DMS153 treated with DMSO at 0.1 percent for 48 hours (cell line): ENCODE measurements around the gene SLC9A3.
"Not testable (repeated sequence)": the region's sequence is repeated elsewhere in the genome, so short reads cannot be mapped to it uniquely, and the experiment has no call there.

Experiments used
- DNase-seq: peaks from one replicate; lab custom pipeline; 2025; ENCODE audit not compliant: unreplicated experiment; lab: John Stamatoyannopoulos, UW

Gene SLC9A3

GRCh38 chr5:511476-511875 is 12.8 kb downstream of the SLC9A3 start:
- DNase-seq: no peak

- no peak for DNase-seq
These were observed 13.7 kb downstream of the SLC9A3 start for GRCh38 chr5:510521-510920.

DNA sequence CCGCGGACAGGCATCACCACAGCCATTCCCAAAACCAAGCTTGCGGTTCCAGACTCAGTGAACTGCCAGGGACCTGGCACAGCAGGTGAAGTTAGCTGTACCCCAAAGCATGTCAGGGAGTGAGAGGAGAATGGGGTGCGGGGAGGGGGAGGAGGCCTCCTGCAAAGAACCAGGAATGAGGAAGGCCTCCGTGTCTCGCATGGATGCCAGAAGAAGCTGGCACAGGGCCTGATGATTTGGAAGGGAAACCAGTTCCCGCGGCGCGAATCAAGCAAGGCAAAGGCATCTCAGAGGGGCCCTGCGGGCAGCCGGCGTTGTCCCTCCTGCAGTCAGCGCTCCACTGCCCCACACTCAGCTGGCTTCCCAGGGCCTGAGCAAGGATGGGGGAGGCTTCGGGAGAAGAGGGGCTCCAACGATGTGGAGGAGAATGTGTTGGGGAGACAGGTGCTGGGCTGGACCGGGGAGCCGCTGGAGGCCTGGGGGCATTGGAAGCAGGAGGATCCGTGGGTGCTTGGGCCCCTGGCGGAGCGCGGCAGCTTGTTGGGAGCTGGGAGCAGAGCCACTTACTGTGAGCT is 14.6 kb downstream of the SLC9A3 start:
- DNase-seq: no peak

DNA sequence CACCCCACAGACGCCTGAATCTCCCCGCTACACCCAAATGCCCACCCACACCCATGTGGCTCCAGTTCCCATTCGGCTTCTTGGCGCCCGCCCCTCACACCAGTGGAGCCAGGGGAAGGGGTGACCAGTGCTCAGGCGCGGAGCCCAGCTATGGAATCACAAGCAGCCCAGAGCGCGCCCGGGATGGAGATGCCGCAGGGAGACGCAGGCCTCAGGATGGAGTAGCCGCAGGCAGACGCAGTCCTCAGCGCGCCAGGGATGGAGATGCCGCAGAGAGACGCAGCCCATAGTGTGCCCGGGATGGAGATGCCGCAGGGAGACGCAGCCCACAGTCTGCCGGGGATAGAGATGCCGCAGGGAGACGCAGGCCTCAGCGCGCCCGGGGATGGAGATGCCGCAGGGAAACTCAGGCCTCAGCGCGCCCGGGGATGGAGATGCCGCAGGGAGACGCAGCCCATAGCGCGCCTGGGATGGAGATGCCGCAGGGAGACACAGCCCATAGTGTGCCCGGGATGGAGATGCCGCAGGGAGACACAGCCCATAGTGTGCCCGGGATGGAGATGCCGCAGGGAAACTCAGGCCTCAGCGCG is 16.2 kb downstream of the SLC9A3 start:
- not testable (repeated sequence) for DNase-seq

GRCh38 chr5:505951-506525 is 18.2 kb downstream of the SLC9A3 start:
- peak; percentile 71 for DNase-seq

- no peak for DNase-seq
These were observed 19.7 kb downstream of the SLC9A3 start for GRCh38 chr5:504326-505154.

DNA sequence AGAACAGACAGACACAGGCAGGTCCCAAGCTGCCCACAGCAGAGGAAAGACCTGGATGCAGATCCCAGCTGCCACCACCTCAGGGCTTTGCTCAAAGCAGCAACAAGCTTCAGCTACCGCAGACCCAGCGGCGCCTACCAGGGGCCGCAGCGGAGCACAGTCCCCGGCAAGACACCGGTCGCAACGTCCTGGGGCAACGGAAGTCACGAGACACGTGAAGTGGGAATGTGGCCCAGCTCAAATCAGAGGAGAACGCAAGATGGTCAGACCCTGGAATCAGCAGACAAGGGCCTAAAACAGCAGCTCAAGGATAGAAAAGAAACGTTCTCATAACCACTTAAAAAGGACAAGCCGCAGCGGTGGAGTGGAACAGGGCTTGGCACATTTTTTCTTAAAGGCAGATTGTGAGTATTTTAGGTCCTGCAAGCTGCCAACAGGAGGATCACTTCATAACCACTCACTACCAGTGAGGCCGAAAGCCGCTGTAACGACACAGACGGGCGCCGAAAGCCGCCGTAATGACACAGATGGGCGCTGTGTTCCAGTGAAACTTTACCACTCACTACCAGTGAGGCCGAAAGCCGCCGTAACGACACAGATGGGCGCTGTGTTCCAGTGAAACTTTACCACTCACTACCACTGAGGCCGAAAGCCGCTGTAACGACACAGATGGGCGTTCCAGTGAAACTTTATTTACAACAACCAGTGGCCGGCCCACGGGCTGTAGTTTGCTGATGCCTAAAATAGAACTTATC is 21.7 kb downstream of the SLC9A3 start:
- no peak for DNase-seq

- DNase-seq: no peak
These were observed 22.4 kb downstream of the SLC9A3 start for GRCh38 chr5:501831-502184.

DNA sequence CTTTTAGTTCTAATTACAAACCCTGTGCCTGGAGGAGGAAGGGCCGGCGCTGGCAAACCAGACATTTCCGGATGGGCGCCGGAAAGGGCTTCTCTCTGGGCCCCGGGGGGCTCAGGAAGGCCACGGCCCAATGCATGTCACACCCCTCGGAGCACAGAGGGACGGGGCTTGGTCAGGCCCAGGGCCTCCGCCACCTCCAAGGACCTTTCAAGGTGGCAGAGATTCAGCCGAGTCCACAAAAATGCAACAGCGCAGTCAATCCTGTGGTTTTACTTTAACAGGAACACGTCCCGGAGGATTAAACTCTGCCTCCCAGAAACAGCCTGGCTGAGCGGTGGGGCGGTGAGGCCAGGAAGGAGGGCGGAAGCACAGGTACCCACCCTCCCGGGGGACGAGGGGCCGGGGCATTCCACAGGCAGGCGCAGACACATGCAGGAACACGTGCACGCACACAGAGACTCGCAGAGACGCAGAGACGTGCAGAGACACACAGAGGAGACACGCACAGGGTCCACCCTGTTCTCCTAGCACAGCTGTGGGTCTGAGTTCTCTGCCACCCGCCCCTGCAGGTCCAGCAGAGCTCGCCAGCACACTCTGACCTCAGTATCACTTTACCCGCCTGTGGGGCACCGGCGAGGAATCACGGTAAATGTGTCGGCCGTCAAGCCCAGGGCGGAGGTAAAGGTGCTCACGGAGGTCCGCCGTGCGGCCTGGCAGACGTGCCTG is 23.0 kb downstream of the SLC9A3 start:
- DNase-seq: no peak

GRCh38 chr5:500491-500890 is 23.8 kb downstream of the SLC9A3 start:
- DNase-seq: no peak

DNA sequence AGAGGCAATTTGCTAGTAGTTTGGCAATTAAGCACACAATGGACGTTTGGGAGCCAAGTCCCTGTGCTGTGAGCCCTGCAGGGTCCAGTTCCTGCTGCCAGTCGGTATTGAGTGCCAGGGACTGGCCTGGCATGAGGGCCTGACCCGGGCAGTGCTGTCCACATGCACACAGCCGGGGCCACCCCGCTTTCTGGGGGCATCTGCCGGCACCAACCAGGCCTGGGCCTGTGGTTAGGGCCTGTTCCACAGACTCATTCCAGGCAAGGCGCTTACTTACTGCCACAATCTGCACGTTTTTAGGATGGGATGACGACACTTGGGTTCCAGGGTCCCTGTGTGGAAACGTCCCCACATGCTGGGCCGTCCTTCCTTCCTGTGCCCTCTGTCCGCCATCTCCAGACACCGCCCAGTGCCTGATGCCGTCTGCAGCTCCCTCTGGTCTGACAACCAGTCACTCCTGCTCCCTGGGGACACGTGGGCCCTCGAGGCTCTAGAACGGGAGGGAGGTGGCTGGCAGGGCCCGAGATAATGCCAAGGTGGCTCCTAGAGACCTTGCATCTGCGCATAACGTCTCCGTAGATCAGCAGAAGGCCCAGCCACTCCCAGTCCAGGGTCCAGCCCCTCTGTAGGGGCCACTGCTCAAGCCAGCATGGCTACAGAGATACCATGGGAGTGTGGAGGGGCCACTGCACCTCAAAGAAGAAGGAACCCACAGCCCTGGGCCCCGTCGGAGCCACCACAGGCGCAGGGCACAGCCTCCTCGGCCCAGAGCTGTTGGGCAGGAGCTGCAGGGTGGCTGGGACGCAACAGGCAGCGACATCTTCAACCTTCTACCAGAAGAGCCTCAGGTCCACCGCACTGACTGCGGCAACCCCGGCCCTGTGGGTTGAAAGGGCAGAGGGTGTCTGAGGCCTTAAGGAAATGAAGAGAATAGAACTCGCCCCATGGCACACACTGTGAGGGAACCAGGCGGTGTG is 24.7 kb downstream of the SLC9A3 start:
- no peak for DNase-seq

DNA sequence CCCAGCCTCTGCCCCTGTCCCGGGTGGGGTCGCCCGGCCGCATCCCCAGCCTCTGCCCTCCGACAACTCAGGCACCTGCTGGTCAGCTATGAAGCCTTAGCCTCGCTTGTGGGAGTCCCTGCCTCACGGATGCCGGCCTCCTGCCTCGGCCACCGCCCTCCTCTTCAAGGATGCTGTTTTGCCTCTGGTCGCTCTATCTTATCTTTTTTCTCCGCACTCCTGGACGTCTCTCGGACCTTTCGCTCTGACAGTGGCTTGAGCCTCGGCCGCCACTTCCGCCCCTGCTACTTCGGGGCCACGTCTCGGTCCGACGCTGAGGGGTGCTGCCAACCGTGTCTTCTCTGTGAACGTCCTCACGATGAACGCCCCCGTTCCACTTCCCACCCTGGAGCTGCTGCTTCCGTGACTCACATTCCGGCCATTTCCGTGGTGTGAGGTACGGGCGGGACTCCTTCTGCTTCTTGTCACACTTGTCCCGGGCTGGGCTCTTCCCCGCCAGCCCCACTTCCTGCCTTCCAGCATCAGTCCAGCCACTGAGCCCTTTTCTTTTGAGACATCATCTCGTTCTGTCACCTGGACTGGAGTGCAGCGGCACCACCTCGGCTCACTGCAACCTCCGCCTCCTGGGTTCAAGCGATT is 26.3 kb downstream of the SLC9A3 start:
- no peak for DNase-seq

DNA sequence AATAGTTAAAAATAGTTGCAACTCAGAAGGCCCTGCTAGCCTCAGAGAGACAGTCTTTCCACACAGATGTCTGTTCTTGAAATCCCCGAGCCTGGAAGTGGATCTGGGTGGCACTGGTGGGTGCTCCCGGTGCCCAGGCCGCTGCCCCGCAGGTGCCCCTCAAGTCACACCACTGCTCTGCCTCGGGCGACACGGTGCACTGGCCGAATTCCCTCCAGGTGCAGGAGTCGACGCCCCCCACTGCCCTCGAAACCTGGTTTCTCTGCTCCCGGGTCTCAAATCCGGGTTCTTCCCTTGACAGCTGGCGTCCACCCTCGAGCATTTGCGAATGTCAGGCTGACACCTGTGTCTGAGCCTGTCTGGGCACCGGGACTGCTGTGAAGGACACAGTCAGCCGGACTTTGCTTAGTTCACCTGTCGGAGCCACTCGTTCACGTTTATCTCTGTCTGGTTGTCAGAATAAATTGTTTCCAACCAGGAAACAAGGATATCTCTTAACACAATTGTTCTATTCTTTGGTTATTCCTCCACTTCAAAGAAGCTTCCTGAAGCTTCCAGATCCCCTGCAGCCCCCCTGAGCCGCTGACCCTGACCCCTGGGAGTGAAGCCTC is 27.1 kb downstream of the SLC9A3 start:
- no peak for DNase-seq

GRCh38 chr5:496028-496427 is 28.2 kb downstream of the SLC9A3 start:
- DNase-seq: no peak

DNA sequence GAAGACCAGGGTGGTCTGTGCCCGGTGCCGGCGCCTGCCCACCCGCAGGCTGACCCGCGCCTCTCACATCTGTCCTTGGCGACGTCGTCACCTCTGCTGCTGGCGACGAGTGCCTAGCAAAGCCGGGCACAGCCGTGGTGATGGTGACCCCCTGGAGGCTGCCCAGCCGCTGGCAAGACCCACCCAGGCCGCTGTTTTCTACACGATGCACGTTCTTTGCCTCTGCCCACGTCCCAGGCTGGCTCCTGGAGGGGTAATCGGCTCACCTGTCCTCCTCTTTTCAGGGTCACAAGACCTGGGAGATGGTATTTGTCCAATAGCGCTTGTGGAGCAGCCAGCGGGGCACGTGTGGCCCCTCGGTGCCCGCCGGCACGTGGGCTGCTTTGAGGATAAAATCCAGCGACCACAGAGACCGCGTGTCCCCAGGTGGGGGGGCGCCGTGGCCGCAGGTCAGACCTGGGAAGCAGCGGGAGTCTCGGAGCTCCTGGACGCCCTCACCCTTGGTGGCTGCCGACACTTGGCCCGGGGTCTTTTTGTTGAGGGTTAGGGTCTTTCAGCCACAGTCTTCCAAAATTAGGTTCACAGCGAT is 29.5 kb downstream of the SLC9A3 start:
- no peak for DNase-seq

DNA sequence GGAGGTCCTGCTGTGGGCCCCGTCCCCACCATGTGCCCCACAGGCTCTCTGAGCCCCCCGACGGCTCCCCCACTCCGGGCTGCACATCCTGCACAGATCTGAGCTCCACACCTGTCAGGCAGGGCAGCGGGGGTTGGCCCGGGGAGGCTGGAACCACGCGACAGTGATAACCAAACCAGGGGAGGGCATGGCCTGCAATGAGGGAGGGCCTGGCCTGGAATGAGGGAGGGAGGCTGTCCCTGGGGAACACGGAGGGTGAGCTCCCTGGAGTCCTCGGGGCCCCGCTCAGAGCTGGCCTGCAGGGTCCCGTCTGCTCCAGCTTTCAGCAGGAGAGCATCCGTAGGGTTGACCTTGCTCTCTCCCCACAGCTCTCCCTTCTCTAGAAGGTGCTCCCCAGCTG is 30.5 kb downstream of the SLC9A3 start:
- DNase-seq: no peak

GRCh38 chr5:493119-493701 is 31.0 kb downstream of the SLC9A3 start:
- no peak for DNase-seq

DNA sequence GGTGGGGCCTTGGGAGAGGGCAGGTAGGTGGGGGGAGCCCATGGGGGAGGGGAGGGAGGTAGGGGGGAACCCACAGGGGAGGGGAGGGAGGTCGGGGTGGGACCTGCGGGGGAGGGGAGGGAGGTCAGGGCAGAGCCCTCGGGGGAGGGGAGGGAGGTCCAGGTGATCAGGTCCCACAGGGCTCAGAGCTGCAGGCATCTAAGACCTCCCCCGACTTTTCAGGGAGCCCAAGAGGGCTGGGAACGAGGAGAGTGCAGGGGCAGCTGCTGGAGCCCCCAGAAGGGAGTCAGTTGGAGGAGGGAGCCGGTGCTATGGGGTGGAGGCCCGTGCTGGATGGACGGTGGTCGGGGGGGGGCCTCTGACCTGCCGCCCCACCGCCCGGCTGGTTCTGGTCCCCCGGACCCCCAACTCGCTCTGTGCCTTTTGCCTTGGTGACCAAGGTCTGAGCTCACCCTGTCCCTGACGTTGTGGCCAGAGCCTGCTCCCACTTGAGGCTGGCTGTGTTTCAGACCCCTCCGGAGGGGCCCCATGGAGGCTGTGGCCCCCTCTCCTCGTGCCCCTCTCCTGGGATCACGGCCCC is 31.8 kb downstream of the SLC9A3 start:
- no peak for DNase-seq
